HEK293T (cell line): ENCODE results near the gene EML6.

Experiments
- ARNT ChIP-seq: fragments of 450-650 bp; IDR thresholded peaks from 2 replicates; pipeline ENCODE4 v1.6.1; 2017; ENCODE audit warnings: mild to moderate bottlenecking
- BHLHE40 ChIP-seq: fragments of 450-650 bp; IDR thresholded peaks from 2 replicates; pipeline ENCODE4 v1.6.1; 2016; ENCODE audit warnings: mild to moderate bottlenecking, moderate library complexity, borderline replicate concordance
- CTBP1 ChIP-seq: fragments of 450-650 bp; IDR thresholded peaks from 2 replicates; pipeline ENCODE4 v1.6.1; 2016; ENCODE audit warnings: borderline replicate concordance
- FOXK2 ChIP-seq: fragments of 450-650 bp; IDR thresholded peaks from 2 replicates; pipeline ENCODE4 v1.6.1; 2016; ENCODE audit warnings: mild to moderate bottlenecking
- LEF1 ChIP-seq: fragments of 450-650 bp; IDR thresholded peaks from 2 replicates; pipeline ENCODE4 v1.6.1; 2017; ENCODE audit warnings: mild to moderate bottlenecking, borderline replicate concordance
- SP1 ChIP-seq: fragments of 450-650 bp; IDR thresholded peaks from 2 replicates; pipeline ENCODE4 v1.6.1; 2017
- TARDBP ChIP-seq: fragments of 450-650 bp; IDR thresholded peaks from 2 replicates; pipeline ENCODE4 v1.6.1; 2016

DNA sequence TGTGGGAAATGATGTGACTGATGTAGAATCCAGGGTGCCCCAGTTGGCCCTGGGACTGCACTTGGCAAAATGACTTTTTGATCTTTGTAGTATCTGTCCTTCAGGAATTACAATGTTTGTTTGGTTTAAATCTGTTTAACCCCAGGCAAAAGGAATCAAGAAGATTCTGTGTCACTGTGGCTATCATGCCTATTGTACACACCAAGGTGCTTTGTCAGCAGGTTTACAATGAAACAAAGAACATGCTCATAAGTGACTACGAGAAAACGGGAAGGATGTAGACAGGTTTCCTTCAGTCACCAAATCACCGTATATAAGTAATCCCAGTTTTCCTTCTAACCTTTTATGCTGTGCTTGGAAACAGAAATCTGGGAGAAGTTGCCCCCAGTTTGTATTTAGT is 217.3 kb downstream of the EML6 start:
- no peak for TF ChIP-seq BHLHE40
- TF ChIP-seq ARNT: no peak
- no peak for TF ChIP-seq CTBP1
- no peak for TF ChIP-seq FOXK2
- no peak for TF ChIP-seq LEF1
- TF ChIP-seq SP1: no peak
- TF ChIP-seq TARDBP: no peak
